Measurements from ENCODE around the gene CFD.

Gene CFD

GRCh38 chr19:811506-812048 is 47.9 kb upstream of the CFD start:
- Histone ChIP-seq H3K79me2 (ENCODE audit: insufficient read depth, low read length) (0 out of 2 replicates have a peak, but pooled peaks cover 10% of the 10 kb centered on the region), H3K27ac (ENCODE audit: low read depth, low read length) (no peak overlapping the region), H3K4me2 (ENCODE audit: low read depth, low read length, poor library complexity, severe bottlenecking) (no peak overlapping the region), H3K4me3 (ENCODE audit: insufficient read depth, low read length, poor library complexity, severe bottlenecking) (no peak overlapping the region), H3K9me2 (replicated peaks; ENCODE audit: insufficient read depth, low read length) (no peaks in the 10 kb centered on the region), H3K27me3 (ENCODE audit: low read length) (no peaks in the 10 kb centered on the region), H2AFZ (ENCODE audit: low read depth, low read length, severe bottlenecking) (no peak overlapping the region), H3K36me3 (ENCODE audit: low read length) (peaks cover 10% of the 10 kb centered on the region; the same call in 1 of the 2 replicates), H3K9me3 (ENCODE audit: insufficient read depth, low read length) (no peaks in the 10 kb centered on the region), H4K20me1 (ENCODE audit: low read depth, low read length) (peaks cover 8% of the 10 kb centered on the region; the same call in 1 of the 2 replicates), H3K9ac (ENCODE audit: low read length) (no peak overlapping the region), H3F3A (ENCODE audit: insufficient read depth) (peaks cover 20% of the 10 kb centered on the region)
- no peak for TF ChIP-seq EZH2phosphoT487 (conservative IDR thresholded peaks at IDR 0.05; ENCODE audit: low read length)
- TF ChIP-seq CTCF (IDR thresholded peaks at IDR 0.05; ENCODE audit: insufficient read depth, low read length, poor library complexity, severe bottlenecking), result no peak

- peaks cover 2% of the 10 kb centered on the region; the same call in 1 of the 2 replicates for H4K20me1 ChIP-seq (ENCODE audit: low read depth, low read length)
- 0 out of 2 replicates have a peak, but pooled peaks cover 3% of the 10 kb centered on the region for H3K79me2 ChIP-seq (ENCODE audit: insufficient read depth, low read length)
- H3K4me3 ChIP-seq (ENCODE audit: insufficient read depth, low read length, poor library complexity, severe bottlenecking), result no peak overlapping the region
- peaks cover 9% of the 10 kb centered on the region; the same call in 1 of the 2 replicates for H3K36me3 ChIP-seq (ENCODE audit: low read length)
- no peaks in the 10 kb centered on the region for H3K9me3 ChIP-seq (ENCODE audit: insufficient read depth, low read length)
- no peak overlapping the region for H3K9ac ChIP-seq (ENCODE audit: low read length)
- H2AFZ ChIP-seq (ENCODE audit: low read depth, low read length, severe bottlenecking), result no peak overlapping the region
- TF ChIP-seq CTCF (IDR thresholded peaks at IDR 0.05; ENCODE audit: insufficient read depth, low read length, poor library complexity, severe bottlenecking) (no peak), EZH2phosphoT487 (conservative IDR thresholded peaks at IDR 0.05; ENCODE audit: low read length) (no peak)
- no peaks in the 10 kb centered on the region for H3K27me3 ChIP-seq (ENCODE audit: low read length)
- no peak overlapping the region for H3K27ac ChIP-seq (ENCODE audit: low read depth, low read length)
- H3K4me2 ChIP-seq (ENCODE audit: low read depth, low read length, poor library complexity, severe bottlenecking), result no peak overlapping the region
- peaks cover 20% of the 10 kb centered on the region for H3F3A ChIP-seq (ENCODE audit: insufficient read depth)
- H3K9me2 ChIP-seq (replicated peaks; ENCODE audit: insufficient read depth, low read length), result no peaks in the 10 kb centered on the region
Observed at GRCh38 chr19:812049-812746, 47.3 kb upstream of the CFD start.

GRCh38 chr19:812747-813218 is 46.7 kb upstream of the CFD start:
- no peaks in the 10 kb centered on the region for H4K20me1 ChIP-seq (ENCODE audit: low read depth, low read length)
- H3K4me2 ChIP-seq (ENCODE audit: low read depth, low read length, poor library complexity, severe bottlenecking), result no peak overlapping the region
- TF ChIP-seq CTCF (IDR thresholded peaks at IDR 0.05; ENCODE audit: insufficient read depth, low read length, poor library complexity, severe bottlenecking) (no peak), EZH2phosphoT487 (conservative IDR thresholded peaks at IDR 0.05; ENCODE audit: low read length) (no peak)
- H3K9me2 ChIP-seq (replicated peaks; ENCODE audit: insufficient read depth, low read length), result no peaks in the 10 kb centered on the region
- no peak overlapping the region for H3K27ac ChIP-seq (ENCODE audit: low read depth, low read length)
- H3K9me3 ChIP-seq (ENCODE audit: insufficient read depth, low read length), result no peaks in the 10 kb centered on the region
- H3K36me3 ChIP-seq (ENCODE audit: low read length), result peaks cover 6% of the 10 kb centered on the region; the same call in 1 of the 2 replicates
- H3K27me3 ChIP-seq (ENCODE audit: low read length), result no peaks in the 10 kb centered on the region
- peaks cover 20% of the 10 kb centered on the region for H3F3A ChIP-seq (ENCODE audit: insufficient read depth)
- H3K79me2 ChIP-seq (ENCODE audit: insufficient read depth, low read length), result no peaks in the 10 kb centered on the region
- H3K9ac ChIP-seq (ENCODE audit: low read length), result no peak overlapping the region
- H3K4me3 ChIP-seq (ENCODE audit: insufficient read depth, low read length, poor library complexity, severe bottlenecking), result no peak overlapping the region
- no peak overlapping the region for H2AFZ ChIP-seq (ENCODE audit: low read depth, low read length, severe bottlenecking)
